ENCODE measurements around the gene ZBTB16.

GRCh38 chr11:114269498-114269897 lies 210.0 kb downstream of the ZBTB16 start:
- TF ChIP-seq CTCF (IDR thresholded peaks at IDR 0.05) (no peak), POLR2A (IDR thresholded peaks at IDR 0.05) (no peak), POLR2AphosphoS5 (IDR thresholded peaks at IDR 0.05) (no peak)
